Muscle layer of duodenum (tissue), 2 donors: ENCODE data around the gene LYPLAL1.

Experiments used
- H3K27ac ChIP-seq: one replicate; pipeline ENCODE4 v1.7.0; 2013; ENCODE audit warnings: mild to moderate bottlenecking, low read length
- H3K27me3 ChIP-seq: one replicate; pipeline ENCODE4 v1.7.0; 2013; ENCODE audit warnings: low read depth, mild to moderate bottlenecking, control low read depth, low read length
- H3K36me3 ChIP-seq, 2 donors: one replicate each; pipeline ENCODE4 v1.7.0; 2013; ENCODE audit warnings: low read length in 2 of 2, control low read depth in 1 of 2, mild to moderate bottlenecking in 1 of 2; ENCODE audit not compliant: insufficient read depth in 2 of 2, control insufficient read depth in 1 of 2
- H3K4me1 ChIP-seq, 2 donors: one replicate each; pipeline ENCODE4 v1.7.0; 2013; ENCODE audit warnings: low read length in 2 of 2, mild to moderate bottlenecking in 2 of 2, control low read depth in 1 of 2, moderate library complexity in 1 of 2; ENCODE audit not compliant: insufficient read depth in 2 of 2, control insufficient read depth in 1 of 2
- H3K4me3 ChIP-seq, 2 donors: one replicate each; pipeline ENCODE4 v1.7.0; 2013; ENCODE audit warnings: low read length in 2 of 2, low read depth in 1 of 2, mild to moderate bottlenecking in 1 of 2
- H3K9me3 ChIP-seq, 2 donors: one replicate each; pipeline ENCODE4 v1.7.0; 2013; ENCODE audit warnings: low read length in 2 of 2, control low read depth in 1 of 2, mild to moderate bottlenecking in 1 of 2; ENCODE audit not compliant: control insufficient read depth in 1 of 2
- donor health status: healthy.

LYPLAL1 gene

DNA sequence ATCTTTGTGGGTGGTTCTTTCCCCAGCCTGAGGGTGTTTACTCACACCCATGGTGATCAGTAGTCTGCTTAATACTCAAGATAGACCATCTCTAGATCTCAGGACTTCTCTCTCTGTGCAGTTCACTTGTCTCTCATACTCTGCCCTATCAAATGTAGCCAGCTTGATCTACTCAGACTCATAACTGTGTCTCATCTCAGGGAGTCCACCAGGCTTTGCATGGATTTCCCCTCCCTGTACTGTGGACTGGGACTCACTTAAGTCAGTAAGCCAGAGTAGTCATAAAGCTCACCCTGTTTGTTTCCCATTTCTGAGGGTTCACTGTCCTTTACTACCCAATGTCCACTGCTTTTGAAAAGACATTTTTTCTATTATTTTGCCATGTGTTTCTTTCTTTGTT lies 41.8 kb downstream of the LYPLAL1 start:
- Histone ChIP-seq H3K9me3 (no peaks in the 10 kb centered on the region), H3K27ac (no peak overlapping the region), H3K27me3 (no peaks in the 10 kb centered on the region), H3K36me3 (peaks cover 8 to 21% of the 10 kb centered on the region in 2 donors), H3K4me1 (no peaks in the 10 kb centered on the region), H3K4me3 (no peak overlapping the region)

DNA sequence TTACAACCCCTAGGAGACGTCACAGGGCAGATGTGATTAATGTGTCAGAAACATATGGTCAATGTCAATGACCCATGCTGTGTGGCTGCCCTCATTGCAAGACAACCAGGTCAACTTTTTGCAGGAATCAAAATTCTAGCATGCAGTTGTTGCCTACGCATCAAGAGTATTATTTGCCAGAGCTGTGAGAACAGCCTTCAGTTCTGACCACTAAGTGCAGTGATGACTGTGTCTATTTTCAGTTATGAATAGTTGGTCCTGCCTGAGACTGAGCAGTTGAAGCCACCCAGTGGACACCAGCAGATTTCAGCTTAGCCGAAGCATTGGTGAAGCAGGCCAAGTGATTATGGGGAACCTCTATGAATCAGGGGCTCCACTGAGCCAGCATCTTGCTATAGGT lies 47.3 kb downstream of the LYPLAL1 start:
- Histone ChIP-seq H3K4me1 (no peaks in the 10 kb centered on the region), H3K9me3 (no peaks in the 10 kb centered on the region), H3K27me3 (no peaks in the 10 kb centered on the region), H3K36me3 (peaks cover 8 to 23% of the 10 kb centered on the region in 2 donors), H3K4me3 (no peak overlapping the region), H3K27ac (no peak overlapping the region)

DNA sequence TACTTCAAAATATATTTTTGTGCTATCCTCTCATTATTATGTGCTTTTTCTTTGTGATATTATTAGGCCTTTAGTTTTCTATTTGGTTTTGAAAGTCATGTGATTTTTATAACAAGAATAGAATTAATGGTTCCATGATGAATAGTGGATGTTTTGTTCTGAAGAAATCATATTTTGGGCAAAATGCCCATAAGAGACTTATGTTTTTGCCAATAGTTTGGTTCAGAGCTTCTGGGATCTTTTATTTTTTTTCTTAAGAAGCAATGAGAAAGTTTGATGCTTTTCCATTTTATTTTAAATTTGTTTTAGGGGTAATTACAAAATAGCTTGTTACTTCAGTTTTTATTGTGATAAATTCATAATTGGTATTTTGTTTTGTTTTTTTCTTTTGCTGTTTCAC lies 49.8 kb downstream of the LYPLAL1 start:
- Histone ChIP-seq H3K27me3 (no peaks in the 10 kb centered on the region), H3K36me3 (peaks cover 4 to 17% of the 10 kb centered on the region in 2 donors), H3K9me3 (no peaks in the 10 kb centered on the region), H3K4me3 (no peak overlapping the region), H3K4me1 (no peaks in the 10 kb centered on the region), H3K27ac (no peak overlapping the region)

DNA sequence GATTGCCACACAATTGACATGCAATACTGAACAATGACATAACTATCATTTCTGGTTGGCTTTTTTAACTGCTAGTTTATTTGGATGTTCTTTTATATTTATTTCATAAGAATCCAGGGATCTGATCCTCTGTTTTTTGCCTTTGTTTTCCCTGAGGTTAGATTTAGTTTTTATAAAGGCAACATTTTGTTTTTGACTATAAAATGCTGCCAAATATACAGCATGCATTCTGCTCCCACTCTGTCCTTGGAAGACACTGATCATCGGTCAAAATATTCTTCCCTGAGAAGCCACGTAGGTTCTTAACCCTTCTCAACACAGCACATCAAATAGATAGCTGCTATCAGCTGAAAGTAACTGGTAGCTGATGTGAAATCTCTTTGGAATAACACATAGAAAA lies 52.5 kb downstream of the LYPLAL1 start:
- Histone ChIP-seq H3K36me3 (peaks cover 0 to 11% of the 10 kb centered on the region in 2 donors), H3K27me3 (no peaks in the 10 kb centered on the region), H3K4me1 (no peaks in the 10 kb centered on the region), H3K9me3 (no peaks in the 10 kb centered on the region), H3K27ac (no peak overlapping the region), H3K4me3 (no peak overlapping the region)

DNA sequence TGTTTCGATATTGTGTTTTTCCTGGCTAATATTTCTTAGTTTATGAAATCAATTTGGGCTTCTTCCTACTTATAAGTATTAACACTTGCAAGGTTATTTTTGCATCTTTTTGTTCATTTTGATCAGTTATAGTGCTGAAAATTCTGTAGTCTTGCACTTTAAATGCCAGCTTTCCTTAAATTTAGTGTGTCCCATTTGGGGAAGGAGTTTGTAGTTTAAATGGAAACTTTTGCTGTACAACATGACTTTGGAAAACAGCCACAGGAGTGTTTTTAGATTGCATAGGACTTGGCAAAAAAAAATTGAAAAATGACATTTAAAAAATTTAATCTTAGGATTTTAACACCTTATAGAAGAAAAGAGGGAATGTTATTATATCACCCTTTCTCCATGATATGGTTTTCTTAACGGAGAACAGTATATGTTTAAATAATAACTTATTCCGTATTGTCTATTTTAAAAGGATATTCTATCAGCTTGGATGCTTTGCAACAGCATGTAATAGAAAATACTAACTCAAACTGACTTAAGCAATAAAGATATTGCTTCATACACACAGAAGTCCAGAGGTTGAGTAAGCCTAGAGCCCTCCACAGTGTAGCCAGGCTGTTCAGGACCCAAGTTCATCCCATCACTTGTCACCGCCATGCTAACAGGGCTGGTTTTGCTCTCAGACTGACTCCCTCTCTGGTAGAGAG lies 53.8 kb downstream of the LYPLAL1 start:
- Histone ChIP-seq H3K4me3 (no peak overlapping the region), H3K27ac (no peak overlapping the region), H3K9me3 (no peaks in the 10 kb centered on the region)

DNA sequence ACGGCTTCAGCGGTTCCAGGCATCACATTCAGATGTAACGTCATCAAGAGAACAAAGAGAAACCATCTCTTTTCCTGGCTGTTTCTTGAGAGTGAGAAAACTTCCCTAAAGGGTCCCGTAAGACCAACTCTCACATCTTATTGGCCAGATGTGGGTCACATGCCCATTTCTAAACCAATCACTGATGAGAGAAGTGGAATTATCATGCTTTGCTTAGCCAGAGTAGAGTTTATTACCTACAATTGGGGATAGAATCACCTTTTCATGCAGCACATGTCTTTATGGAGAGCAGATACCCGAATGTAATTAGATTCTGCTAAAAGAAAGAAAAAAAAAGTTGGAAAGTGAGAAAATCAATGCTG lies 54.4 kb downstream of the LYPLAL1 start:
- Histone ChIP-seq H3K36me3 (peaks cover 0 to 8% of the 10 kb centered on the region in 2 donors), H3K4me1 (no peaks in the 10 kb centered on the region), H3K9me3 (no peaks in the 10 kb centered on the region), H3K27ac (no peak overlapping the region), H3K4me3 (no peak overlapping the region), H3K27me3 (no peaks in the 10 kb centered on the region)

More for the DNA sequence above, 53.8 kb downstream of the LYPLAL1 start:
- Histone ChIP-seq H3K36me3 (peaks cover 0 to 8% of the 10 kb centered on the region in 2 donors), H3K4me1 (no peaks in the 10 kb centered on the region), H3K27me3 (no peaks in the 10 kb centered on the region)

DNA sequence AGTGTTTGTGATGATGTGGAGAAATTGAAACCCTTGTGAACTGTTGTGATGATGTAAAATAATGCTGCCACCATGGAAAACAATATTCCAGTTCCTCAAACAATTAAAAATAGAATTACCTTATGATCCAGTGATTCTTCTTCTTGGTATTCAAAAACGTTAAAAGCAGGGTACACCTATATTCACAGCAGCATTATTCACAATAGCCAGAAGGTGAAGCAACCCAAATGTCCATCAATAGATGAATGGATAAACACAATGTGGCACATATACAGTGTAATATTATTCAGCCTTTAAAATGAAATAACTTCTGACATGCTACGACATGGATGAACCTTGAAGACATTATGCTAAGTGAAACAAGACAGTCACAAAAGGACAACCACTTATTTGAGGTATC lies 59.2 kb downstream of the LYPLAL1 start:
- H3K27me3 ChIP-seq: no peaks in the 10 kb centered on the region
- no peak overlapping the region for H3K4me3 ChIP-seq
- H3K9me3 ChIP-seq: no peaks in the 10 kb centered on the region
- no peaks in the 10 kb centered on the region for H3K4me1 ChIP-seq
- no peak overlapping the region for H3K27ac ChIP-seq
- H3K36me3 ChIP-seq: peaks cover 0 to 8% of the 10 kb centered on the region in 2 donors

DNA sequence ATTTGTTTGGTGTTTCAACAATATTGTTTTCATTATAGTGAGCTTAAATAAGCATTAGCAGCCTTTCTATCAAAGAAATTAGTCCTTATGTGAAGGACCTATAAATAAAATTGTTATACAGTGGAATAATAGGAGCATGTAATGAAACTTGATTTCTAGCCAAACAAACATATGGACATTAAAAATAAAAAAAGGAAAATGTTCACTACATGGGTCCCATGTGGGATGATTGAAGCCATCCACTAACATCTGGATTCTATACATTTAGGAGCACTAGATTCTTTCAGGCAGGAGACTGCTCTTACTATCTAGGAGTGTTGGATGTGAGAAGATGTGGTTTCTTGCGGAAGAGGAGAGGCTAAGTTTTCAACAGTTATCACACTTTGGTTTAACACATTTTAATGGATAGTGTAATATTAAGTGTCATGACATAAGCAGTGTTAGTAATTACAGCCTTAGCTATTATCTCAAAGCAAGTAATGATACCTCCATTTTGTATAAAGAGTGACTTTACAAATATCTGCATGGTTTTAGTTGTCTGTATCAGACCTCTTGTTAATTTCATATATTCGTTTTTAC lies 62.3 kb downstream of the LYPLAL1 start:
- Histone ChIP-seq H3K9me3 (no peaks in the 10 kb centered on the region), H3K4me3 (no peak overlapping the region), H3K36me3 (no peaks in the 10 kb centered on the region), H3K27me3 (no peaks in the 10 kb centered on the region), H3K27ac (no peak overlapping the region), H3K4me1 (no peaks in the 10 kb centered on the region)

DNA sequence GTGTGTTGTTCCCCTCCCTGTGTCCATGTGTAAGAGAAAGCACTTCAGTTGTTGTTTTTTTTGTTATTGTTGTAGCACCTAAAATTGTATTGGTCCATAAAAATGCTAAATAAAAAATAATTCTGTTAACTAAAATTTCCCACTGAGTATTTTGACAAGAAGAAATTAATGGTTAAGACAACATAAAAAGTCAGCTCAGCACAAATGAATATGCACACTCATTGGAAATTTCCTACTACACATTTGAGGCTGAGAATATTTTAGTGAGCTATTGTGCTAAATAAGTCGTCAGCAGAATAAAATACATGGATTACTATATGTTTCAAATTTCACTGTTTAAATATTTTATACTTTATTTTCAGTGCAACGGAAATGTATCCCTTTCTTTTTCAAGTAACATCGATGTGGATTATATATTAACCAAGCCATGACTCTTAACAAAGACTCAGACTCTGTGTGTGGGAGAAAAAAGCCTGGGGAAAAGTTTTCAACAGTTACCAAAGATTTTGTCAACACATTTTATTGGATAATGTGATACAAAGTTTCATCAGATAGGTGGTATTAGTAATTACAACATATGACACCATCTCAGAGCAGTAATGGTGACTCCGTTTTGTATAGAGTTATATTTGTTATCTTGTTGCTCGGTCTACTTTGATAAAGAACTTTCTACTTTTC lies 63.4 kb downstream of the LYPLAL1 start:
- Histone ChIP-seq H3K36me3 (no peaks in the 10 kb centered on the region), H3K27ac (no peak overlapping the region), H3K27me3 (no peaks in the 10 kb centered on the region), H3K4me3 (no peak overlapping the region), H3K9me3 (no peaks in the 10 kb centered on the region), H3K4me1 (no peaks in the 10 kb centered on the region)

DNA sequence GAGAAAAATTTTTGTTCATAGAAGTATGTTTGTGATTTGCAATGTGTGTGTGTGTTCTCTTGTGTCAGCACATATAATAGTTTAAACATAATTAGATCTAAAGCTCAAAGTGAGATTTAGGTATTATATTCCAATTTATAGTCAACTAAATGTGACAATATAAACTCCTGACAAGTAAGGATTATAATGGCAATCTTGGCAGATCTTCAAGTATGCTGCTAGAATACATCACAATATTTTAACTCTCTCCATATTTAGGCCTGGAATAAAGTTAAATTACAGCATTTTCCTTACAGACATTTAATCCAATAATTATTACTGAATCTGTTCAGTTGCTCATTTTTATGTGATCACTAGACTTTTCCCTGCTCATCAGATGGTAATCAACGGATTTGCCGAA lies 65.8 kb downstream of the LYPLAL1 start:
- H3K27me3 ChIP-seq: no peaks in the 10 kb centered on the region
- H3K27ac ChIP-seq: no peak overlapping the region
- H3K36me3 ChIP-seq: no peaks in the 10 kb centered on the region
- H3K4me1 ChIP-seq: no peaks in the 10 kb centered on the region
- no peaks in the 10 kb centered on the region for H3K9me3 ChIP-seq
- no peak overlapping the region for H3K4me3 ChIP-seq

DNA sequence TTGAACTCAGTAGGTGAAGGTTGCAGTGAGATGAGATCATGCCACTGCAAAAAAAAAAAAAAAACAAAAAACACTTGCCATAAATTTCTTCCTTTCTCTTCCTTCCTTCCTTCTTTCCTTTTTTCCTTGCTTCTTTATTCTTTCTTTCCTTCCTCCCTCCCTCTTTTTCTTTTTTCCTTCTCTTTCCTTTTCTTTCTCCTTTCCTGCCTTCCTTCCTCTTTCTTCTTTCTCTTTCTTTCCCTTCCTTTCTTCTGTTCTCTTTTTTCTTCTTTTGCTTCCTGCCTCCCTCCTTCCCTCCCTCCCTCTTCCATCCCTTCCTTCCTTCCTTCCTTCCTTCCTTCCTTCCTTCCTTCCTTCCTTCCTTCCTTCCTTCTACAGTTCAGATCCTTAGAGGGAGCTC lies 71.2 kb downstream of the LYPLAL1 start:
- Histone ChIP-seq H3K4me3 (no peak overlapping the region), H3K9me3 (no peaks in the 10 kb centered on the region), H3K4me1 (no peaks in the 10 kb centered on the region), H3K36me3 (no peaks in the 10 kb centered on the region), H3K27ac (no peak overlapping the region), H3K27me3 (no peaks in the 10 kb centered on the region)
